Adrenal gland (tissue), 12 donors: ENCODE results near the gene AKR1B1. TPM values are rescaled to one million over a fixed set of nuclear protein-coding genes. Genes with fewer than 3 reads are reported as not detected.

Experiments used
- DNase-seq, 7 donors: peaks; one replicate each; pipeline ENCODE4 v3.0.0-alpha.2; 2019 to 2020
- H3K27ac ChIP-seq, 5 donors: fragments of 200-600 bp; sonication (generic) in 4 of 5; 1 replicate in 3 of 5; 2 replicates in 2 of 5; pipeline versions ENCODE4 v1.5.1 to v1.8.0; 2016 to 2020; ENCODE audit warnings: mild to moderate bottlenecking in 1 of 5
- H3K27me3 ChIP-seq: fragments of 200-600 bp; 2 replicates; pipeline ENCODE4 v1.8.0; 2021
- H3K36me3 ChIP-seq, 2 donors: fragments of 200-600 bp; replicated peaks in 1 of 2; 1 replicate in 1 of 2; 2 replicates in 1 of 2; pipeline versions ENCODE4 v1.5.1 to v1.8.0; 2018 to 2022
- H3K4me1 ChIP-seq, 2 donors: fragments of 200-600 bp; replicated peaks in 1 of 2; 1 replicate in 1 of 2; 2 replicates in 1 of 2; pipeline versions ENCODE4 v1.5.1 to v1.8.0; 2018 to 2021
- H3K4me3 ChIP-seq, 4 donors: fragments of 200-600 bp; sonication (generic) in 3 of 4; one replicate each; pipeline ENCODE4 v1.5.1; 2016 to 2018
- H3K9me3 ChIP-seq, 3 donors: fragments of 200-600 bp; sonication (generic) in 1 of 3; replicated peaks in 1 of 3; 1 replicate in 2 of 3; 2 replicates in 1 of 3; pipeline versions ENCODE4 v1.5.1 to v1.8.0; 2016 to 2021
- POLR2A ChIP-seq, 2 donors: fragments of 450-650 bp; IDR thresholded peaks; one replicate each; pipeline ENCODE4 v1.6.1; 2017; ENCODE audit warnings: antibody characterized with exemption in 2 of 2, mild to moderate bottlenecking in 2 of 2, moderate library complexity in 1 of 2
- WGBS, 4 donors: extraction: QIAGEN DNeasy Blood & Tissue Kit in 2 of 4; methylation state at CpG; one replicate each; pipeline versions ENCODE4 v1.1.5 to v1.1.7; 2013 to 2017; 5-methylcytosine and 5-hydroxymethylcytosine counted together
- intact Hi-C, 2 donors: fragments of 100-400 bp; cut with DNase I; formaldehyde crosslinking; loops; one replicate each; pipeline versions ENCODE4 v1.14.1 to v1.15.0; 2022 to 2023
- polyA plus RNA-seq, 3 donors: library from polyadenylated mRNA; stranded (reverse); fragments of 200-250 nt in 2 of 3; fragments of 350-450 nt in 1 of 3; fragmentation: Illumina TruSeq in 1 of 3; extraction: RNeasy Lipid Tissue Mini Kit (QIAGEN cat#74804) in 1 of 3; gene quantifications; one replicate each; pipeline ENCODE4 v1.2.3, GENCODE V29; 2013 to 2014
- total RNA-seq, 9 donors: library from RNA; depleted of rRNA in 4 of 9; stranded (reverse); fragments of >200 nt in 4 of 9; fragments of 120-200 nt in 1 of 9; fragmentation: NEBNext Ultra II Directional in 1 of 9; extraction: Animal tissue kit (Norgen Biotek cat#: 25700) in 1 of 9; gene quantifications; one replicate each; pipeline versions ENCODE4 v1.1.0 to v1.2.4, GENCODE V29; 2013 to 2023
- TF ChIP-seq, protein P1 (sequence below), 6 experiments: fragments of 450-650 bp in 4 of 6; fragments of 200-600 bp in 2 of 6; sonication (generic) in 1 of 6; IDR thresholded peaks; 1 replicate in 5 of 6; 2 replicates in 1 of 6; pipeline versions ENCODE4 v1.5.1 to v1.8.0; 2016 to 2021; ENCODE audit warnings: antibody characterized with exemption in 6 of 6, mild to moderate bottlenecking in 2 of 6, moderate library complexity in 1 of 6
- donor health status: healthy with polysubstance abuse.
- donor health status: Bipolar disorder and iron deficiency.
- donor health status: DM: yes; HTN: yes; CAD: no.
- donor health status: DM: no; HTN: no; CAD: no.
- donor health status: DM: no; HTN: no; CAD: no.
- donor health status: DM: yes; HTN: yes; CAD: no.

AKR1B1 gene
- total and polyA plus RNA-seq, 12 donors = 270 to 4,669 (median 3,402) TPM

DNA sequence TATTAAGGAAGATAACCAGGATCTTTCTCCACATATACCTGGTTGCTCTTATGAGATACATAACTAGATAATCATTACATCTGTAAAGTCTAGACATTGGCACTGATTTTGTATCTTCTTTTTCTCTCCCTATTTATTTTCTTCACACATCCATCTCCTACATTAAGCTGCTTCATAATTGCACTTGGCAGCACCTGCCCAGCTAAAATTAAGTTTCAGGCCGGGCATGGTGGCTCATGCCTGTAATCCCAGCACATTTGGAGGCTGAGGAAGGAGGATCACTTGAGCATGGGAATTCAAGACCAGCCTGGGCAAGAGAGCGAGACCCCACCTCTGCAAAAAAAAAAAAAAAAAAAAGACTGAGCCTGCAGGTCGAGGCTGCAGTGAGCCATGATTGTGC is 22.3 kb upstream of the AKR1B1 start:
- Histone ChIP-seq H3K27ac (peak overlapping the region in 2 of 5 donors; percentile 41 to 62), H3K4me3 (no peak overlapping the region), H3K9me3 (no peaks in the 10 kb centered on the region), H3K36me3 (no peaks in the 10 kb centered on the region), H3K4me1 (peaks cover 22 to 28% of the 10 kb centered on the region in 2 donors), H3K27me3 (no peaks in the 10 kb centered on the region)
- intact Hi-C loops = no loop called here
- TF ChIP-seq, protein P1, sequence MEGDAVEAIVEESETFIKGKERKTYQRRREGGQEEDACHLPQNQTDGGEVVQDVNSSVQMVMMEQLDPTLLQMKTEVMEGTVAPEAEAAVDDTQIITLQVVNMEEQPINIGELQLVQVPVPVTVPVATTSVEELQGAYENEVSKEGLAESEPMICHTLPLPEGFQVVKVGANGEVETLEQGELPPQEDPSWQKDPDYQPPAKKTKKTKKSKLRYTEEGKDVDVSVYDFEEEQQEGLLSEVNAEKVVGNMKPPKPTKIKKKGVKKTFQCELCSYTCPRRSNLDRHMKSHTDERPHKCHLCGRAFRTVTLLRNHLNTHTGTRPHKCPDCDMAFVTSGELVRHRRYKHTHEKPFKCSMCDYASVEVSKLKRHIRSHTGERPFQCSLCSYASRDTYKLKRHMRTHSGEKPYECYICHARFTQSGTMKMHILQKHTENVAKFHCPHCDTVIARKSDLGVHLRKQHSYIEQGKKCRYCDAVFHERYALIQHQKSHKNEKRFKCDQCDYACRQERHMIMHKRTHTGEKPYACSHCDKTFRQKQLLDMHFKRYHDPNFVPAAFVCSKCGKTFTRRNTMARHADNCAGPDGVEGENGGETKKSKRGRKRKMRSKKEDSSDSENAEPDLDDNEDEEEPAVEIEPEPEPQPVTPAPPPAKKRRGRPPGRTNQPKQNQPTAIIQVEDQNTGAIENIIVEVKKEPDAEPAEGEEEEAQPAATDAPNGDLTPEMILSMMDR (IDR thresholded peaks at IDR 0.05) = no peak
- no peak for TF ChIP-seq POLR2A (IDR thresholded peaks at IDR 0.05)
- no peak for DNase-seq
- 73 to 80% (median 77%) methylated on average over 3 of the region's 3 CpGs for WGBS, 4 donors

DNA sequence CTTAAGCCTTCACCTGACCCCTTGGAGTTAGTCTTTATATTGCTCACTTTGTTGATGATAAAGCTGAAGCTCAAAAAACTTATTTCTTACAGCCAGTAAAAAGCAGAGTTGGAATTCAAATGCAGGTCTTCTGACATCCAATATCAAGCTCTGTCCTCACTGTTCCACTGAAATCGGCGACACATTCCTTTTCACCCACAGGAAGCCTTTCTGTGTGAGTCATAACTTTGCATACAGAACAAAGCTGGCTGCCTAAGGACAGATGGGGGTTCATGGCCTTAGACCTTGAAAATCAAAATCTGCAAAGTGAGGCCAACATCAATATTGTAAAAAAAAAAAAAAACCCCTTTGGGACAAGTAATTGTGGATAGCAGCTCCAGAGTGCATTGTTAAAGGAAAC is 21.8 kb upstream of the AKR1B1 start:
- peaks cover 22 to 28% of the 10 kb centered on the region in 2 donors for H3K4me1 ChIP-seq
- H3K36me3 ChIP-seq = no peaks in the 10 kb centered on the region
- peak overlapping the region; percentile 62 to 80 (median 63) for H3K27ac ChIP-seq
- H3K4me3 ChIP-seq = no peak overlapping the region
- peak; percentile 55 to 85 (median 76) for DNase-seq
- H3K9me3 ChIP-seq = no peaks in the 10 kb centered on the region
- H3K27me3 ChIP-seq = no peaks in the 10 kb centered on the region
- TF ChIP-seq POLR2A (IDR thresholded peaks at IDR 0.05) = peak in 1 of 2 donors; percentile 71
- TF ChIP-seq, protein P1 (IDR thresholded peaks at IDR 0.05) = no peak
- 10 to 18% (median 15%) methylated on average over 2 of the region's 2 CpGs for WGBS, 4 donors
- intact Hi-C loops = no loop called here

- H3K4me3 ChIP-seq = no peak overlapping the region
- TF ChIP-seq, protein P1 (IDR thresholded peaks at IDR 0.05) = no peak
- no peak for TF ChIP-seq POLR2A (IDR thresholded peaks at IDR 0.05)
- intact Hi-C loops = no loop called here
- no peaks in the 10 kb centered on the region for H3K27me3 ChIP-seq
- H3K9me3 ChIP-seq = no peaks in the 10 kb centered on the region
- no peaks in the 10 kb centered on the region for H3K36me3 ChIP-seq
- no peak for DNase-seq
- H3K27ac ChIP-seq = peak overlapping the region; percentile 62 to 80 (median 63)
- peaks cover 22 to 28% of the 10 kb centered on the region in 2 donors for H3K4me1 ChIP-seq
Observed at GRCh38 chr7:134480202-134480601, 21.3 kb upstream of the AKR1B1 start.

GRCh38 chr7:134478707-134479106 is 19.8 kb upstream of the AKR1B1 start:
- WGBS, 4 donors = 86 to 95% (median 90%) methylated on average over 2 of the region's 2 CpGs
- DNase-seq = no peak
- no peak for TF ChIP-seq POLR2A (IDR thresholded peaks at IDR 0.05)
- TF ChIP-seq, protein P1 (IDR thresholded peaks at IDR 0.05) = peak in 2 of 6 experiments; percentile 13 to 17
- Histone ChIP-seq H3K27ac (peak overlapping the region in 2 of 5 donors; percentile 42 to 69), H3K36me3 (no peaks in the 10 kb centered on the region), H3K27me3 (no peaks in the 10 kb centered on the region), H3K4me1 (peaks cover 22 to 28% of the 10 kb centered on the region in 2 donors), H3K4me3 (no peak overlapping the region), H3K9me3 (no peaks in the 10 kb centered on the region)
- intact Hi-C loops = no loop called here
